Tibial nerve (tissue), 4 donors: ENCODE data around the gene LYPLAL1. TPM values are rescaled to one million over a fixed set of nuclear protein-coding genes. Genes with fewer than 3 reads are reported as not detected.

Experiments used
- DNase-seq, 2 donors: peaks; one replicate each; pipeline ENCODE4 v3.0.0-alpha.2; 2019; ENCODE audit warnings: low spot score in 2 of 2
- H3K27ac ChIP-seq, 4 donors: fragments of 200-600 bp; sonication (generic) in 3 of 4; one replicate each; pipeline ENCODE4 v1.5.1; 2017 to 2019; ENCODE audit warnings: mild to moderate bottlenecking in 1 of 4
- H3K27me3 ChIP-seq, 2 donors: fragments of 200-600 bp; sonication (generic) in 1 of 2; one replicate each; pipeline versions ENCODE4 v1.5.1 to v1.6.0; 2017 to 2019
- H3K36me3 ChIP-seq, 3 donors: fragments of 200-600 bp; sonication (generic); one replicate each; pipeline ENCODE4 v1.5.1; 2018 to 2019
- H3K4me1 ChIP-seq, 4 donors: fragments of 200-600 bp; sonication (generic) in 3 of 4; one replicate each; pipeline ENCODE4 v1.5.1; 2017 to 2019
- H3K4me3 ChIP-seq, 4 donors: fragments of 200-600 bp; sonication (generic) in 3 of 4; one replicate each; pipeline ENCODE4 v1.5.1; 2017 to 2019; ENCODE audit warnings: mild to moderate bottlenecking in 1 of 4, moderate library complexity in 1 of 4
- H3K9me3 ChIP-seq, 4 donors: fragments of 200-600 bp; sonication (generic) in 3 of 4; one replicate each; pipeline ENCODE4 v1.5.1; 2017 to 2019
- EP300 ChIP-seq, 2 donors: sonication (generic); formaldehyde crosslinking; IDR thresholded peaks; one replicate each; pipeline ENCODE4 v1.6.1; 2017; ENCODE audit warnings: antibody characterized with exemption in 2 of 2, mild to moderate bottlenecking in 1 of 2
- POLR2A ChIP-seq, 2 donors: fragments of 450-650 bp; IDR thresholded peaks; one replicate each; pipeline ENCODE4 v1.6.1; 2017; ENCODE audit warnings: antibody characterized with exemption in 2 of 2, mild to moderate bottlenecking in 2 of 2, moderate library complexity in 2 of 2
- WGBS, 2 donors: methylation state at CpG; one replicate each; pipeline ENCODE4 v1.1.5; 2018; 5-methylcytosine and 5-hydroxymethylcytosine counted together
- total RNA-seq, 4 donors: library from RNA; depleted of rRNA; stranded (reverse); fragments of >200 nt; gene quantifications; one replicate each; pipeline ENCODE4 v1.1.0, GENCODE V29; 2016
- TF ChIP-seq, protein P1 (sequence below), 5 experiments: fragments of 200-600 bp in 3 of 5; fragments of 450-650 bp in 2 of 5; sonication (generic) in 3 of 5; IDR thresholded peaks; one replicate each; pipeline ENCODE4 v1.5.1; 2016 to 2019; ENCODE audit warnings: antibody characterized with exemption in 5 of 5, mild to moderate bottlenecking in 3 of 5, moderate library complexity in 2 of 5

Gene LYPLAL1
- total RNA-seq, 4 donors from 2014 or later: 19.2 to 52.2 (median 22.1) TPM

DNA sequence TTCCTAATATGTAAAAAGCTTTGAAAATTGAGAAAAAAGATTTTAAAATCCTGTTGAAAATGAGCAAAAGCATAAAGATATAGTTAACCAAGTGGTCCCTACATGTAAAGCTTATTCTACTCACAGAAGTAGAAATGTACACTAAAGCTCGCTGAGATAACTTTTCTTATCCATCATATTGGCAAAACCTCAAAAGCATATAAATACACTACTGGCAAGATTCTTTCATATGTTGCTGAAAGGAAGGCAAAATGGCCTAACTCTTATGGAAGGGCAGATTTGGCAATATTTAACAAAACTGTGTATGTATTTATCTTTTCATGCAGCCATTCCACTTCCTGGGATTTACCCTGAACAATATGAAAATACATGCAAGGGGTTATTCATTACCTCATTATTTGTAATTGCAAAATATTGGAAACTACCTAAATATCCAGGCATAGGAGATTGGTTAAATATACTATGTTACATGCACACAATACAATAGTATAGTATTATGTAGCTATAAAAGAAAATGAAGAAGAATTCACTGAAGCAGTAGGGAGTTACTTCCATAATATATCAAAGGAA, 43.2 kb upstream of the LYPLAL1 start:
- no peak for TF ChIP-seq EP300 (IDR thresholded peaks at IDR 0.05)
- no peak for TF ChIP-seq POLR2A (IDR thresholded peaks at IDR 0.05)
- TF ChIP-seq, protein P1, sequence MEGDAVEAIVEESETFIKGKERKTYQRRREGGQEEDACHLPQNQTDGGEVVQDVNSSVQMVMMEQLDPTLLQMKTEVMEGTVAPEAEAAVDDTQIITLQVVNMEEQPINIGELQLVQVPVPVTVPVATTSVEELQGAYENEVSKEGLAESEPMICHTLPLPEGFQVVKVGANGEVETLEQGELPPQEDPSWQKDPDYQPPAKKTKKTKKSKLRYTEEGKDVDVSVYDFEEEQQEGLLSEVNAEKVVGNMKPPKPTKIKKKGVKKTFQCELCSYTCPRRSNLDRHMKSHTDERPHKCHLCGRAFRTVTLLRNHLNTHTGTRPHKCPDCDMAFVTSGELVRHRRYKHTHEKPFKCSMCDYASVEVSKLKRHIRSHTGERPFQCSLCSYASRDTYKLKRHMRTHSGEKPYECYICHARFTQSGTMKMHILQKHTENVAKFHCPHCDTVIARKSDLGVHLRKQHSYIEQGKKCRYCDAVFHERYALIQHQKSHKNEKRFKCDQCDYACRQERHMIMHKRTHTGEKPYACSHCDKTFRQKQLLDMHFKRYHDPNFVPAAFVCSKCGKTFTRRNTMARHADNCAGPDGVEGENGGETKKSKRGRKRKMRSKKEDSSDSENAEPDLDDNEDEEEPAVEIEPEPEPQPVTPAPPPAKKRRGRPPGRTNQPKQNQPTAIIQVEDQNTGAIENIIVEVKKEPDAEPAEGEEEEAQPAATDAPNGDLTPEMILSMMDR (IDR thresholded peaks at IDR 0.05): no peak
- Histone ChIP-seq H3K9me3 (peaks cover 0 to 9% (median 0%) of the 10 kb centered on the region in 4 donors), H3K36me3 (no peaks in the 10 kb centered on the region), H3K27me3 (no peaks in the 10 kb centered on the region), H3K27ac (no peak overlapping the region), H3K4me3 (no peak overlapping the region), H3K4me1 (peaks cover 0 to 5% (median 0%) of the 10 kb centered on the region in 4 donors)
- DNase-seq: no peak
- 89 to 94% methylated on average over 1 of the region's 1 CpG for WGBS, 2 donors

DNA sequence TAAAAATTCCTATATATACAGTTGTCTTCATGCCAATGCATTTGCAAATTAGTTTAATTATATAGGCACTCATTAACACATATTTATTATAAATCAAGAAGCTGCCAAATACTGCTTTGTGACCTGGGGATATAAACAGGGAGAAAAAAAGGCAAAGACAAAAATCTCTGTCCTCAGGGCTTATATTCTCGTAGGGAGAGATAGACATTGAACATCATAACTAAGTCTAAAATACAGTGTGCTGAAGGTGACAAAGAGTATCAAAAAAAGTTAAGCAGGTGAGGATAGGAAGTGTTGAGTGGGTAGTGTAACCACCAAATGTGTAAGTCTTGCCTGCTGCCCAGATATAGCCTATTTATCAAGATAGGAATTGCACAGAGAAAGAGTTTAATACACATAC, 40.7 kb upstream of the LYPLAL1 start:
- Histone ChIP-seq H3K4me1 (no peaks in the 10 kb centered on the region), H3K27ac (no peak overlapping the region), H3K4me3 (no peak overlapping the region), H3K27me3 (no peaks in the 10 kb centered on the region), H3K36me3 (no peaks in the 10 kb centered on the region), H3K9me3 (peaks cover 0 to 9% (median 0%) of the 10 kb centered on the region in 4 donors)
- WGBS, 2 donors: 93 to 94% methylated on average over 1 of the region's 1 CpG
- TF ChIP-seq, protein P1 (IDR thresholded peaks at IDR 0.05): no peak
- TF ChIP-seq POLR2A (IDR thresholded peaks at IDR 0.05): no peak
- no peak for TF ChIP-seq EP300 (IDR thresholded peaks at IDR 0.05)
- no peak for DNase-seq

DNA sequence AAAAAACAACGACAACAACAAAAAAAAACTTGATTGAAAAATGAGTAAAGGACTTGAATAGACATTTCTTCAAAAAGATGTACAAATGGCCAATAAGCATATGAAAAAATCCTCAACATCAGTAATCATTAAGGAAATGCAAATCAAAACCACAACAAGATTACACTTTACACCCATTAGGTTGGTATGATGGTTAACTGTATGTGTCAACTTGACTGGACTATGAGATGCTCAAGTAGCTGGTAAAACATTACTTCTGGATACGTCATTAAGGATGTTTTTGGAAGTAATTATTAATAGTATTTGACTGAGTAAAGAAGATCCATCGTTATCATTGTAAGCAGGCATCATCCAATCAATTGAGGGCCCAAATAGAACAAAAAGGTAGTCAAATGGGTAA, 34.9 kb upstream of the LYPLAL1 start:
- no peak for DNase-seq
- 92 to 94% methylated on average over 3 of the region's 3 CpGs for WGBS, 2 donors

DNA sequence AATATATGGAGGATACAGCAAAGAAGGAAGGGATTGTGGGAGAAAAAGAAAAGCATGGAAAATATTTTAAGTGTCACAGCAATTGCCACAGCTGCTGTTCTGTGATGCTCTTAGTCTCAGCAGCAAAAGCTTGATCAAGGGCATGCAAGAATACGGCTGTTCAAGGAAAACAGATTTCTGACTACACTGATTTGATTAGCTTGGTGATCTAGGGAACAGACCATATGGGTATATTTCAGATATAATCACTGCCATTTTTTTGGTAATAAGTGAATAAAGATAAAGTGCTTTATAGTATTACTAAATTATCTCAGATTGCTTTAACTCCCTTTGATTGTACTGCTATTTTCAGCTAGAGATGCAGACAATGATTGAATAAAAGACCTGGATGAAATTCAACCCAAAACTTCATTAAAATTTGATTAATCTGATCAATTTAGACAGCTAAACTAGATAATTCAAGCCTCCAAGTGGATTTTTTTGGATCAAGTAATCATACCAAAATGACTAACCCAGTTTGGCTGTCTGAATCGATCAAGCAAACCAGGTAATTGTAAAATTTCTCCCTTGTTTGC, 33.3 kb upstream of the LYPLAL1 start:
- DNase-seq: no peak
- Histone ChIP-seq H3K4me1 (no peaks in the 10 kb centered on the region), H3K27me3 (no peaks in the 10 kb centered on the region), H3K4me3 (no peak overlapping the region), H3K9me3 (no peaks in the 10 kb centered on the region), H3K27ac (no peak overlapping the region), H3K36me3 (no peaks in the 10 kb centered on the region)
- WGBS, 2 donors: 47 to 49% methylated on average over 2 of the region's 2 CpGs
- TF ChIP-seq, protein P1 (IDR thresholded peaks at IDR 0.05): no peak
- TF ChIP-seq EP300 (IDR thresholded peaks at IDR 0.05) (no peak), POLR2A (IDR thresholded peaks at IDR 0.05) (no peak)

More for the DNA sequence above, 34.9 kb upstream of the LYPLAL1 start:
- no peaks in the 10 kb centered on the region for H3K27me3 ChIP-seq
- H3K27ac ChIP-seq: no peak overlapping the region
- H3K9me3 ChIP-seq: peaks cover 0 to 8% (median 0%) of the 10 kb centered on the region in 4 donors
- H3K4me3 ChIP-seq: no peak overlapping the region
- TF ChIP-seq, protein P1 (IDR thresholded peaks at IDR 0.05): no peak
- no peak for TF ChIP-seq EP300 (IDR thresholded peaks at IDR 0.05)
- TF ChIP-seq POLR2A (IDR thresholded peaks at IDR 0.05): no peak
- no peaks in the 10 kb centered on the region for H3K4me1 ChIP-seq
- H3K36me3 ChIP-seq: no peaks in the 10 kb centered on the region

DNA sequence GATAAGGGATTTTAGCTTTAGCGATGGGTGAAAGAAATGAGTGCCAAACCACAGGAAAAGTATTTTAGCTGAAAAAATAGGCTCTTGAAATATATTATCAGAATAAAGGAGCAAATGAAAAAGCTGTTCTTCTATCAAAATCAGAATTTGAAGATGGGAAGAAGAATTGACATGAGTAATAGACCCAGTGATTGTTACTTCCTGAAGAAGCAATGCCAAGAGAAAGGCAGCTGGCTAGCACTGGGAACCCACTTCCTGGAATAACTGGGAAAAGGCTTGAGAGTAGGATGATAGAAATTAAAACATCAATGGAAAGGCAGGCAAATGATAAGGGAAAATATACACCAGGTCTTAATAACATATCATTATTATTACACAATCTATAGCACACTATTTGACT, 29.9 kb upstream of the LYPLAL1 start:
- WGBS, 2 donors: 80 to 82% methylated on average over 1 of the region's 1 CpG
- H3K9me3 ChIP-seq: no peaks in the 10 kb centered on the region
- H3K36me3 ChIP-seq: no peaks in the 10 kb centered on the region
- TF ChIP-seq, protein P1 (IDR thresholded peaks at IDR 0.05): no peak
- TF ChIP-seq EP300 (IDR thresholded peaks at IDR 0.05) (no peak), POLR2A (IDR thresholded peaks at IDR 0.05) (no peak)
- DNase-seq: no peak
- H3K4me1 ChIP-seq: no peaks in the 10 kb centered on the region
- H3K4me3 ChIP-seq: no peak overlapping the region
- no peak overlapping the region for H3K27ac ChIP-seq
- H3K27me3 ChIP-seq: no peaks in the 10 kb centered on the region
